Stomach (tissue), 4 donors: Measurements from ENCODE around the gene CRYBG2.
"Not testable (repeated sequence)": the region's sequence is repeated elsewhere in the genome, so short reads cannot be mapped to it uniquely, and the experiment has no call there.

Source experiments
- POLR2A ChIP-seq, 4 donors: fragments of 450-650 bp; IDR thresholded peaks; one replicate each; pipeline ENCODE4 v1.6.1; 2016; ENCODE audit warnings: antibody characterized with exemption in 4 of 4, control low read depth in 2 of 4, mild to moderate bottlenecking in 1 of 4, moderate library complexity in 1 of 4
- POLR2AphosphoS5 ChIP-seq, 3 donors: sonication (generic); formaldehyde crosslinking; IDR thresholded peaks; one replicate each; pipeline ENCODE4 v1.6.1; 2016; ENCODE audit warnings: antibody characterized with exemption in 3 of 3
- TF ChIP-seq, protein P1 (sequence below), 7 experiments: fragments of 450-650 bp in 4 of 7; fragments of 200-600 bp in 3 of 7; sonication (generic) in 3 of 7; IDR thresholded peaks; one replicate each; pipeline ENCODE4 v1.5.1; 2016 to 2019; ENCODE audit warnings: antibody characterized with exemption in 7 of 7, control low read depth in 2 of 7, mild to moderate bottlenecking in 1 of 7

DNA sequence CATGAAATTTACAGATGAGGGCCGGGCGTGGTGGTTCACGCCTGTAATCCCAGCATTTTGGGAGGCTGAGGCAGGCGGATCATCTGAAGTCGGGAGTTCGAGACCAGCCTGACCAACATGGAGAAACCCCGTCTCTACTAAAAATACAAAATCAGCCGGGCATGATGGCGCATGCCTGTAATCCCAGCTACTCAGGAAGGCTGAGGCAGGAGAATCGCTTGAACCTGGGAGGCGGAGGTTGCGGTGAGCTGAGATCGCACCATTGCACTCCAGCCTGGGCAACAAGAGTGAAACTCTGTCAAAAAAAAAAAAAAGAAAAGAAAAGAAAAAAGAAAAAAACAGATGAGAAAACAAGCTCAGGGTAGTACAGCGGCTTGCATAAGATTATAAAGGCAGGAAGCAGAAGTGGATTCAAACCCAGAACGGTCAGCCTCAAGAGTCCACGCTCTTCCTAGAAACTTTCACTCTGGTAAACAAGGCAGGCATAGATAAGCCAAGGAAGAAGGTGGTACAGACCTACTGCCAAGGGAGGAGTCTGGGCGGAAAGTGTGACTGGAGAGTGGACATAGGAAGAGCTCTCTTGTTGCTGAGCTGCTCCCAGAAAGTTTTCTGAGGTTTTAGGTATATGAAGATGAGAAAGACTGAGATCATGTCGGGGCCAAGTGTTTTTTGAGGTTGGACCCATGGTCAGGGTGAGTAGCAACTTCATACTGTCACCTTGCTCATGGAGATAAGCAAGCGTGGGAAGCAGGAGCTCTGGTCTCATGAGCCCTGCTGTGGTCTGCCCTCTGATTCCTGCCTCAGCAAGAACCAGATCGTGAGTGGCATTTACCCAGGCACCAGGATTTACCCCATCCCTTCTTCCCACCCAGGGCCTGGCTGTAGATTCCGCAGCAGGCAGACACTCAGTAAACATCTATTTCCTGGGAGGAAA, 45.7 kb downstream of the CRYBG2 start:
- not testable (repeated sequence) for TF ChIP-seq POLR2A, POLR2AphosphoS5 (IDR thresholded peaks at IDR 0.05)
- TF ChIP-seq, protein P1, sequence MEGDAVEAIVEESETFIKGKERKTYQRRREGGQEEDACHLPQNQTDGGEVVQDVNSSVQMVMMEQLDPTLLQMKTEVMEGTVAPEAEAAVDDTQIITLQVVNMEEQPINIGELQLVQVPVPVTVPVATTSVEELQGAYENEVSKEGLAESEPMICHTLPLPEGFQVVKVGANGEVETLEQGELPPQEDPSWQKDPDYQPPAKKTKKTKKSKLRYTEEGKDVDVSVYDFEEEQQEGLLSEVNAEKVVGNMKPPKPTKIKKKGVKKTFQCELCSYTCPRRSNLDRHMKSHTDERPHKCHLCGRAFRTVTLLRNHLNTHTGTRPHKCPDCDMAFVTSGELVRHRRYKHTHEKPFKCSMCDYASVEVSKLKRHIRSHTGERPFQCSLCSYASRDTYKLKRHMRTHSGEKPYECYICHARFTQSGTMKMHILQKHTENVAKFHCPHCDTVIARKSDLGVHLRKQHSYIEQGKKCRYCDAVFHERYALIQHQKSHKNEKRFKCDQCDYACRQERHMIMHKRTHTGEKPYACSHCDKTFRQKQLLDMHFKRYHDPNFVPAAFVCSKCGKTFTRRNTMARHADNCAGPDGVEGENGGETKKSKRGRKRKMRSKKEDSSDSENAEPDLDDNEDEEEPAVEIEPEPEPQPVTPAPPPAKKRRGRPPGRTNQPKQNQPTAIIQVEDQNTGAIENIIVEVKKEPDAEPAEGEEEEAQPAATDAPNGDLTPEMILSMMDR (IDR thresholded peaks at IDR 0.05), result not testable (repeated sequence)
